PC-9 (cell line): ENCODE results near the gene SNUPN. TPM values are rescaled to one million over a fixed set of nuclear protein-coding genes. Genes with fewer than 3 reads are reported as not detected.

Experiments
- BruUV-seq: library from RNA; stranded (reverse); fragments of 400-500 nt; replicated peaks from 2 replicates; lab custom pipeline; 2021; lab: Mats Ljungman, UMichigan
- CTCF ChIA-PET: fragments of 300-600 bp; sonication (Branson Sonifier 250); formaldehyde crosslinking; loops from one replicate; lab custom pipeline; 2022; ENCODE audit warnings: antibody characterized with exemption; lab: Charles Lee
- POLR2A ChIA-PET: fragments of 300-600 bp; sonication (Branson Sonifier 250); formaldehyde crosslinking; loops from one replicate; lab custom pipeline; 2022; ENCODE audit warnings: antibody characterized with exemption; ENCODE audit not compliant: unreplicated experiment; lab: Charles Lee
- DNase-seq, 2 experiments: peaks; one replicate each; pipeline versions ENCODE4 v3.0.0 to v3.0.0-alpha.2; 2015 to 2022; ENCODE audit warnings: mixed read lengths in 1 of 2
- H2AFZ ChIP-seq: fragments of 200-600 bp; sonication (generic); 2 replicates; pipeline ENCODE4 v1.8.1; 2017; ENCODE audit warnings: antibody characterized with exemption
- H3F3A ChIP-seq: fragments of 200-600 bp; sonication (generic); 2 replicates; pipeline ENCODE4 v1.8.1; 2017; ENCODE audit warnings: antibody characterized with exemption, mild to moderate bottlenecking, low read depth; ENCODE audit not compliant: insufficient read depth
- H3K27ac ChIP-seq: fragments of 200-600 bp; sonication (generic); 2 replicates; pipeline ENCODE4 v1.6.1; 2016; ENCODE audit warnings: mixed run types
- H3K27me3 ChIP-seq: fragments of 200-600 bp; sonication (generic); 2 replicates; pipeline ENCODE4 v1.6.1; 2016; ENCODE audit warnings: low read depth, mixed run types; ENCODE audit not compliant: insufficient read depth
- H3K36me3 ChIP-seq: fragments of 200-600 bp; sonication (generic); 2 replicates; pipeline ENCODE4 v1.6.1; 2016; ENCODE audit warnings: low read depth, mixed run types
- H3K4me1 ChIP-seq: fragments of 200-600 bp; sonication (generic); replicated peaks from 2 replicates; pipeline ENCODE4 v1.6.1; 2016; ENCODE audit warnings: mixed run types; ENCODE audit not compliant: insufficient read depth
- H3K4me2 ChIP-seq: fragments of 200-600 bp; sonication (generic); 2 replicates; pipeline ENCODE4 v1.6.1; 2017; ENCODE audit warnings: mixed run types
- H3K4me3 ChIP-seq: fragments of 200-600 bp; sonication (generic); 2 replicates; pipeline ENCODE4 v1.6.1; 2016; ENCODE audit warnings: mixed run types
- H3K79me2 ChIP-seq: fragments of 200-600 bp; sonication (generic); 2 replicates; pipeline ENCODE4 v1.6.1; 2017; ENCODE audit warnings: low read depth, mixed run types
- H3K9me2 ChIP-seq: fragments of 200-600 bp; sonication (generic); 2 replicates; pipeline ENCODE4 v1.8.1; 2017; ENCODE audit warnings: mild to moderate bottlenecking; ENCODE audit not compliant: insufficient read depth
- H3K9me3 ChIP-seq: fragments of 200-600 bp; sonication (generic); 2 replicates; pipeline ENCODE4 v1.8.1; 2016; ENCODE audit warnings: low read depth; ENCODE audit not compliant: insufficient read depth
- H4K20me1 ChIP-seq: fragments of 200-600 bp; sonication (generic); 2 replicates; pipeline ENCODE4 v1.8.1; 2017; ENCODE audit not compliant: insufficient read depth
- CTCF ChIP-seq: fragments of 200-600 bp; sonication (generic); conservative IDR thresholded peaks from 2 replicates; pipeline ENCODE4 v1.6.1; 2017; ENCODE audit warnings: mixed run types, antibody characterized with exemption, mild to moderate bottlenecking, moderate library complexity
- EZH2 ChIP-seq: fragments of 200-600 bp; sonication (generic); IDR thresholded peaks from 2 replicates; pipeline ENCODE4 v1.8.0; 2017; ENCODE audit warnings: antibody characterized with exemption, low read depth
- intact Hi-C: fragments of 100-400 bp; cut with micrococcal nuclease; formaldehyde crosslinking; loops from one replicate; pipeline ENCODE4 v1.10.0; 2022; ENCODE audit not compliant: unreplicated experiment
- total RNA-seq: library from RNA; stranded (reverse); gene quantifications from 2 replicates; pipeline ENCODE4 v1.2.3, GENCODE V29; 2021

SNUPN gene
- total RNA-seq, 1 experiment from 2014 or later = 40.0 TPM

- Histone ChIP-seq H3K4me1 (peaks cover 73% of the 10 kb centered on the region), H3K4me3 (peak overlapping the region; percentile 86; the same call in 1 of the 2 replicates), H3K36me3 (no peaks in the 10 kb centered on the region), H2AFZ (no peak overlapping the region), H3F3A (peaks cover 25% of the 10 kb centered on the region), H4K20me1 (peaks cover 24% of the 10 kb centered on the region), H3K27ac (no peak overlapping the region), H3K79me2 (peaks cover 81% of the 10 kb centered on the region), H3K27me3 (no peaks in the 10 kb centered on the region), H3K9me2 (no peaks in the 10 kb centered on the region), H3K4me2 (peak overlapping the region; percentile 96), H3K9me3 (no peaks in the 10 kb centered on the region)
- BruUV-seq = no TSS peak
- TF ChIP-seq EZH2 (no peak), CTCF (no peak)
- POLR2A ChIA-PET = no interaction called here
- no peak for DNase-seq
- intact Hi-C loops = no loop called here
- CTCF ChIA-PET = interaction anchor here (0.6 kb wide), 2 partner anchors 18 to 1191 kb away, joined by 3 to 7 read pairs; no protein-coding TSS in a partner anchor
Measured at GRCh38 chr15:75649045-75649761, 23.7 kb upstream of the SNUPN start.

- TSS peak; percentile 61 for BruUV-seq
- peaks cover 66% of the 10 kb centered on the region for H3K4me1 ChIP-seq
- H2AFZ ChIP-seq = peak overlapping the region; percentile 85
- peak overlapping the region; percentile 46 for H3K27ac ChIP-seq
- CTCF ChIA-PET = interaction anchor here (0.6 to 1.1 kb wide), 4 partner anchors 23 to 1192 kb away, joined by 4 to 8 read pairs (median 7); partner anchors contain the start of gene SNUPN
- intact Hi-C loops = no loop called here
- no peaks in the 10 kb centered on the region for H3K9me2 ChIP-seq
- H3K4me2 ChIP-seq = peak overlapping the region; percentile 96
- H3K36me3 ChIP-seq = no peaks in the 10 kb centered on the region
- H3F3A ChIP-seq = peaks cover 25% of the 10 kb centered on the region
- no peaks in the 10 kb centered on the region for H3K9me3 ChIP-seq
- H3K27me3 ChIP-seq = no peaks in the 10 kb centered on the region
- H4K20me1 ChIP-seq = peaks cover 19% of the 10 kb centered on the region
- peaks cover 72% of the 10 kb centered on the region for H3K79me2 ChIP-seq
- TF ChIP-seq EZH2 (no peak), CTCF (0 out of 2 replicates have a peak, but pooled peaks have one; percentile 11)
- H3K4me3 ChIP-seq = peak overlapping the region; percentile 86
- DNase-seq = peak; percentile 45 to 46
- POLR2A ChIA-PET = interaction anchor here (0.6 to 1.4 kb wide), 5 partner anchors 21 to 612 kb away, joined by 3 to 6 read pairs (median 3); partner anchors contain the start of gene MAN2C1
Measured at GRCh38 chr15:75648156-75649000, 22.9 kb upstream of the SNUPN start.
